Activated naive CD4-positive, alpha-beta T cell treated with anti-CD3 and anti-CD28 coated beads for 36 hours (primary cell): ENCODE data around the gene PVALEF. TPM values are rescaled to one million over a fixed set of nuclear protein-coding genes. Genes with fewer than 3 reads are reported as not detected.

Experiments used
- CTCF ChIA-PET: fragments of 350-600 bp; sonication (Branson Sonifier 250); formaldehyde crosslinking; loops from one replicate; lab custom pipeline; 2021; ENCODE audit warnings: antibody characterized with exemption; lab: Charles Lee
- DNase-seq: peaks from one replicate; pipeline ENCODE4 v3.0.0-alpha.2; 2020
- H3K27ac Mint-ChIP-seq: one replicate; pipeline ENCODE4 v1.8.0; 2021; ENCODE audit warnings: mild to moderate bottlenecking, mixed read lengths
- H3K27me3 Mint-ChIP-seq: one replicate; pipeline ENCODE4 v1.8.0; 2021; ENCODE audit warnings: low read depth, mixed read lengths
- H3K36me3 Mint-ChIP-seq: one replicate; pipeline ENCODE4 v1.8.0; 2021; ENCODE audit warnings: low read depth, mixed read lengths
- H3K4me1 Mint-ChIP-seq: one replicate; pipeline ENCODE4 v1.8.0; 2021; ENCODE audit warnings: low read depth, mixed read lengths
- H3K4me3 Mint-ChIP-seq: one replicate; pipeline ENCODE4 v1.8.0; 2021; ENCODE audit warnings: mild to moderate bottlenecking, moderate library complexity, mixed read lengths
- H3K9me3 Mint-ChIP-seq: one replicate; pipeline ENCODE4 v1.8.0; 2021; ENCODE audit warnings: mixed read lengths
- intact Hi-C: fragments of 100-400 bp; cut with micrococcal nuclease; formaldehyde crosslinking; loops from one replicate; pipeline ENCODE4 v1.15.1; 2023
- total RNA-seq, 2 experiments: library from RNA; stranded (reverse); gene quantifications; one replicate each; pipeline ENCODE4 v1.2.3, GENCODE V29; 2021

PVALEF gene
- total RNA-seq, 2 experiments from 2014 or later, result not detected

DNA sequence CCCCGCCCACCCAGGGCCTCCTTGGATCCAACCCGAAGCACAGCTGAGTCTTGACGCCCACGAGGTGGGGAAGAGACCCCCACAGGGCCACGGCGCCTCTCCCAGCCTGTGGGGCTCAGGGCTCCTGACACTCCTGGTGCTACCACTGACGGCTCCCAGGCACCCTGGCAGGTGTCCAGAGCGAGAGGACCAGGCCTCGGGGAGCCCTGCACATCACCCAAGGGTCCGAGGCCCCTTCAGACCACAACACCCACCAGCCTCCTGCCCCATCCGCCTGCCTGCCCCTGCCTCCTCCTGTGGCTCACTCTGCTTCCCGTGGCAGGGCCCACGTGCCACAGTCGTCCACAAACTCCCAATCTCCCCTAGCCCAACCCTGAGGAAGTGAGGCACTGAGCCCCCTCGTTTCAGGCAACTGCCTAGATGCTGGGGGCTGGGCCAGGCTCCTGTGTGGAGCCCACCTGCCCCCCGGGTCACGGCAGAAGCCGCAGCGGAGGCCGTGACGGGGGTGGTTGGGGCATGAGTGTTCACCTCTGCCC is 29.0 kb downstream of the PVALEF start:
- no peak overlapping the region for H3K4me3 Mint-ChIP-seq
- DNase-seq, result no peak
- H3K27me3 Mint-ChIP-seq, result no peaks in the 10 kb centered on the region
- H3K9me3 Mint-ChIP-seq, result no peaks in the 10 kb centered on the region
- no peaks in the 10 kb centered on the region for H3K36me3 Mint-ChIP-seq
- CTCF ChIA-PET, result no interaction called here
- intact Hi-C loops, result no loop called here
- no peaks in the 10 kb centered on the region for H3K4me1 Mint-ChIP-seq
- no peak overlapping the region for H3K27ac Mint-ChIP-seq

GRCh38 chr17:81194941-81195901 is 29.9 kb downstream of the PVALEF start:
- no peaks in the 10 kb centered on the region for H3K9me3 Mint-ChIP-seq
- CTCF ChIA-PET, result no interaction called here
- intact Hi-C loops, result no loop called here
- no peaks in the 10 kb centered on the region for H3K27me3 Mint-ChIP-seq
- no peak for DNase-seq
- no peaks in the 10 kb centered on the region for H3K4me1 Mint-ChIP-seq
- H3K27ac Mint-ChIP-seq, result no peak overlapping the region
- H3K36me3 Mint-ChIP-seq, result no peaks in the 10 kb centered on the region
- H3K4me3 Mint-ChIP-seq, result no peak overlapping the region

- CTCF ChIA-PET, result no interaction called here
- Mint-ChIP-seq H3K4me3 (no peak overlapping the region), H3K9me3 (no peaks in the 10 kb centered on the region), H3K36me3 (no peaks in the 10 kb centered on the region), H3K4me1 (no peaks in the 10 kb centered on the region), H3K27me3 (no peaks in the 10 kb centered on the region), H3K27ac (no peak overlapping the region)
- no peak for DNase-seq
- intact Hi-C loops, result no loop called here
Observed at GRCh38 chr17:81195941-81196495, 30.7 kb downstream of the PVALEF start.

GRCh38 chr17:81196505-81197408 is 31.4 kb downstream of the PVALEF start:
- Mint-ChIP-seq H3K4me1 (no peaks in the 10 kb centered on the region), H3K4me3 (no peak overlapping the region)
- CTCF ChIA-PET, result no interaction called here

DNA sequence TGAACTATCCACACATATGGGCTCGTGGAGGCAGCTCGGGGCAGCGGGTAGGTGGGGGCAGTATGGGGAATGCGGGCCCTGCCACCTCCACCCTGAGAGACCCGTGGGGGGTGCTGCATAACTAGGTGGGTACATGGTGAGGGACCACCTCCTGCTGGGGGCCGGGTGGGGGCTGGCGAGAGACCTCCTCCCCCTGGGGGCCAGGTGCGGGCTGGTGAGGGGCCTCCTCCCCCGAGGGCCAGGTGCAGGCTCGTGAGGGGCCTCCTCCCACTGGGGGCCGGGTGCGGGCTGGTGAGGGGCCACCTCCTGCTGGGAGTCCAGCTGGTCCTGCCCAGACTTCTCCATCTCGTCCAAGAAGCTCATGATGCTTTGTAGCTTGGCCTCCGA is 32.1 kb downstream of the PVALEF start:
- CTCF ChIA-PET, result no interaction called here
- H3K27me3 Mint-ChIP-seq, result no peaks in the 10 kb centered on the region
- no peaks in the 10 kb centered on the region for H3K4me1 Mint-ChIP-seq
- no peak overlapping the region for H3K4me3 Mint-ChIP-seq
- no peak overlapping the region for H3K27ac Mint-ChIP-seq
- H3K9me3 Mint-ChIP-seq, result no peaks in the 10 kb centered on the region
- no peaks in the 10 kb centered on the region for H3K36me3 Mint-ChIP-seq
- intact Hi-C loops, result no loop called here
- no peak for DNase-seq

More at GRCh38 chr17:81196505-81197408, 31.4 kb downstream of the PVALEF start:
- no peaks in the 10 kb centered on the region for H3K36me3 Mint-ChIP-seq
- no peaks in the 10 kb centered on the region for H3K9me3 Mint-ChIP-seq
- no peaks in the 10 kb centered on the region for H3K27me3 Mint-ChIP-seq
- intact Hi-C loops, result no loop called here
- no peak overlapping the region for H3K27ac Mint-ChIP-seq
- no peak for DNase-seq

GRCh38 chr17:81197831-81198490 is 32.7 kb downstream of the PVALEF start:
- CTCF ChIA-PET, result no interaction called here
- no peak for DNase-seq
- Mint-ChIP-seq H3K27ac (no peak overlapping the region), H3K9me3 (no peaks in the 10 kb centered on the region), H3K27me3 (no peaks in the 10 kb centered on the region), H3K36me3 (no peaks in the 10 kb centered on the region), H3K4me3 (no peak overlapping the region), H3K4me1 (no peaks in the 10 kb centered on the region)
- intact Hi-C loops, result no loop called here

GRCh38 chr17:81198826-81199481 is 33.6 kb downstream of the PVALEF start:
- DNase-seq, result no peak
- Mint-ChIP-seq H3K36me3 (no peaks in the 10 kb centered on the region), H3K4me3 (no peak overlapping the region), H3K27ac (no peak overlapping the region), H3K4me1 (no peaks in the 10 kb centered on the region), H3K27me3 (no peaks in the 10 kb centered on the region), H3K9me3 (no peaks in the 10 kb centered on the region)
- intact Hi-C loops, result no loop called here
- CTCF ChIA-PET, result no interaction called here

DNA sequence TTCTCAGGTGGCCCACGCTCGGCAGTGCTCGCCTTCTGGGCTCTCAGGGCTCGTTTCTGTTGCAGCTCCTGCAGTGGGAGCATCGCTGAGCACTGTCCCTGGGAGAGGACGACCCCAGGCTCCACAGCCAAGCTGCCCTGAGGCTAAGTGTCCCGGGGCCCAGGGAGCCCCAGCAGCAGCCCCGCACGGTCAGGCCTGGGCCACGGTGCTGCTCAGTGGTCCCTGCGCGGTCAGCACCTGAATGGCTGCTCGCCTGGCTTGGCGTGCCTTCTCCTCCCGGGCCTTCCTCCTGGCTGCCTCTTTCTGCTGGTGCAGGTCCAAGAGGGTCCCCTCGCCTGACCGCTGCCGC is 34.1 kb downstream of the PVALEF start:
- H3K9me3 Mint-ChIP-seq, result no peaks in the 10 kb centered on the region
- no peak for DNase-seq
- CTCF ChIA-PET, result no interaction called here
- no peak overlapping the region for H3K27ac Mint-ChIP-seq
- no peak overlapping the region for H3K4me3 Mint-ChIP-seq
- H3K4me1 Mint-ChIP-seq, result no peaks in the 10 kb centered on the region
- no peaks in the 10 kb centered on the region for H3K36me3 Mint-ChIP-seq
- no peaks in the 10 kb centered on the region for H3K27me3 Mint-ChIP-seq
- intact Hi-C loops, result no loop called here

DNA sequence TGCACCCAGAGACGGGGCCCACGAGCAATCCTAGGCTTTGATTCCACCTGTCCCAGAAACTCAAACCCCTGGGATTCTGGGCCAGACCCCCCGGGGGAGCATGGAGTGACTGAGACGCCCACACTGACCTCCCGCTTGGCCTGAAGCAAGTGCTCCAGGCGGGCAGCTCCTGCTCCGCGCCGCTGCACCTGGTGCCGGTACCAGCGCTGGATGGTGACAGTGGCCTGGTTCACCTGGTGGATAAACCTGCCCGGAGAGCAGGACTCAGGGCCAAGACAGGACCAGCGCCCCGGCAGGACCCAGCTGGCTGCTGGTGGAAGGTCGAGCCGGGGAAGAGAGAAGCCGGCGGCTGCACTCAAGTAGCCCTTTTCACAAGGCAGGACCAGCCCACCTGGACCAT is 34.9 kb downstream of the PVALEF start:
- H3K27ac Mint-ChIP-seq, result no peak overlapping the region
- no peaks in the 10 kb centered on the region for H3K4me1 Mint-ChIP-seq

GRCh38 chr17:81200695-81201580 is 35.6 kb downstream of the PVALEF start:
- H3K36me3 Mint-ChIP-seq, result no peaks in the 10 kb centered on the region
- CTCF ChIA-PET, result interaction anchor here (0.5 to 0.6 kb wide), 2 partner anchors 168 to 296 kb away, joined by 3 to 4 read pairs; no protein-coding TSS in a partner anchor
- no peak overlapping the region for H3K4me3 Mint-ChIP-seq
- H3K9me3 Mint-ChIP-seq, result no peaks in the 10 kb centered on the region
- intact Hi-C loops, result no loop called here
- H3K27ac Mint-ChIP-seq, result no peak overlapping the region
- H3K27me3 Mint-ChIP-seq, result no peaks in the 10 kb centered on the region
- no peaks in the 10 kb centered on the region for H3K4me1 Mint-ChIP-seq
- peak; percentile 36 for DNase-seq

More for the DNA sequence above, 34.9 kb downstream of the PVALEF start:
- CTCF ChIA-PET, result interaction anchor here (0.6 kb wide), 1 partner anchor 169 kb away, joined by 4 read pairs; no protein-coding TSS in a partner anchor
- intact Hi-C loops, result no loop called here
- no peak for DNase-seq
- H3K9me3 Mint-ChIP-seq, result no peaks in the 10 kb centered on the region
- H3K4me3 Mint-ChIP-seq, result no peak overlapping the region
- no peaks in the 10 kb centered on the region for H3K36me3 Mint-ChIP-seq
- no peaks in the 10 kb centered on the region for H3K27me3 Mint-ChIP-seq

- DNase-seq, result no peak
- intact Hi-C loops, result no loop called here
- H3K4me1 Mint-ChIP-seq, result no peaks in the 10 kb centered on the region
- no peak overlapping the region for H3K4me3 Mint-ChIP-seq
- no peak overlapping the region for H3K27ac Mint-ChIP-seq
- CTCF ChIA-PET, result interaction anchor here (1.0 kb wide), 1 partner anchor 100 kb away, joined by 3 read pairs; no protein-coding TSS in a partner anchor
- H3K27me3 Mint-ChIP-seq, result no peaks in the 10 kb centered on the region
- H3K9me3 Mint-ChIP-seq, result no peaks in the 10 kb centered on the region
- no peaks in the 10 kb centered on the region for H3K36me3 Mint-ChIP-seq
Observed at GRCh38 chr17:81202318-81202717, 37.0 kb downstream of the PVALEF start.
